B cell (primary cell): ENCODE data around the gene ATP8B1.

Experiments used
- CTCF ChIP-seq: fragments of 200-600 bp; IDR thresholded peaks from one replicate; pipeline ENCODE4 v1.8.0; 2022; ENCODE audit warnings: antibody characterized with exemption, mild to moderate bottlenecking
- EZH2 ChIP-seq: IDR thresholded peaks from 2 replicates; pipeline ENCODE4 v1.6.1; 2012; ENCODE audit warnings: borderline replicate concordance, low read depth, mild to moderate bottlenecking, moderate library complexity, low read length; ENCODE audit not compliant: insufficient read depth, poor library complexity, severe bottlenecking

- TF ChIP-seq CTCF, result no peak
- TF ChIP-seq EZH2, result no peak
These were observed 97.1 kb downstream of the ATP8B1 start for GRCh38 chr18:57705832-57706595.
